ENCODE data around the gene FIG4.

- no peak for TF ChIP-seq CTCF (IDR thresholded peaks at IDR 0.05; ENCODE audit: poor library complexity)
- TF ChIP-seq EZH2 (IDR thresholded peaks at IDR 0.05; ENCODE audit: borderline replicate concordance), result no peak
- no peak for TF ChIP-seq EZH2phosphoT487 (IDR thresholded peaks at IDR 0.05; ENCODE audit: low read depth, severe bottlenecking, unreplicated experiment)
Measured at GRCh38 chr6:109722564-109723254, 31.6 kb downstream of the FIG4 start.
